ENCODE data around the gene MXD4.
A peak's percentile ranks its signal among the peaks of the same experiment; 100 is the strongest.
"Not testable (repeated sequence)": the region's sequence is repeated elsewhere in the genome, so short reads cannot be mapped to it uniquely, and the experiment has no call there.

MXD4 gene

GRCh38 chr4:2250357-2251072 is 11.4 kb downstream of the MXD4 start:
- DNase-seq (ENCODE audit: low read depth in 2 of 2), result no peak

GRCh38 chr4:2249526-2250356 is 12.2 kb downstream of the MXD4 start:
- no peak for DNase-seq (ENCODE audit: low read depth in 2 of 2)

DNA sequence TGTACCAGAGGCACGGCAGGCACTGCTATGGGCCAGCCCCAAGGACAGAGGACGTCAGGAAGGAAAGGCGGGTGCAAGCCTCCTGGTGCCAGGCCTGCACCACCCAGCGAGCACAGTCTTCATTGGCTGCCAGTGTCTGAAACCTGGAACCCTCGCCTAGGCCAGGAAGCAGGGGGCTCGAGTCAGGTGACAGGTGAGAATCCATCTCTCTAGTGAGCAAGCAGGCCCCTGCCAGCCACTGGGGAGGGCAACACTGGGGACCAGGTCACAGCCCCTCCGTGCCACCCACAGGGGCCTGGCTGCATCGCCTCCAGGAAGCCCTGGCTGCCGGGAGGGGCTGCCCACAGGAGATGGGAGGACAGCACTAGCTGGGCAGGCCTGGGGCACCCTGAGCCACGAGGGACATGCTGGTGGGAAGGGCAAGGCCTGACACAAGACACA is 13.1 kb downstream of the MXD4 start:
- DNase-seq (ENCODE audit: low read depth in 2 of 2), result no peak

- DNase-seq (ENCODE audit: low read depth in 2 of 2), result no peak
These were observed 13.7 kb downstream of the MXD4 start for GRCh38 chr4:2248044-2248780.

DNA sequence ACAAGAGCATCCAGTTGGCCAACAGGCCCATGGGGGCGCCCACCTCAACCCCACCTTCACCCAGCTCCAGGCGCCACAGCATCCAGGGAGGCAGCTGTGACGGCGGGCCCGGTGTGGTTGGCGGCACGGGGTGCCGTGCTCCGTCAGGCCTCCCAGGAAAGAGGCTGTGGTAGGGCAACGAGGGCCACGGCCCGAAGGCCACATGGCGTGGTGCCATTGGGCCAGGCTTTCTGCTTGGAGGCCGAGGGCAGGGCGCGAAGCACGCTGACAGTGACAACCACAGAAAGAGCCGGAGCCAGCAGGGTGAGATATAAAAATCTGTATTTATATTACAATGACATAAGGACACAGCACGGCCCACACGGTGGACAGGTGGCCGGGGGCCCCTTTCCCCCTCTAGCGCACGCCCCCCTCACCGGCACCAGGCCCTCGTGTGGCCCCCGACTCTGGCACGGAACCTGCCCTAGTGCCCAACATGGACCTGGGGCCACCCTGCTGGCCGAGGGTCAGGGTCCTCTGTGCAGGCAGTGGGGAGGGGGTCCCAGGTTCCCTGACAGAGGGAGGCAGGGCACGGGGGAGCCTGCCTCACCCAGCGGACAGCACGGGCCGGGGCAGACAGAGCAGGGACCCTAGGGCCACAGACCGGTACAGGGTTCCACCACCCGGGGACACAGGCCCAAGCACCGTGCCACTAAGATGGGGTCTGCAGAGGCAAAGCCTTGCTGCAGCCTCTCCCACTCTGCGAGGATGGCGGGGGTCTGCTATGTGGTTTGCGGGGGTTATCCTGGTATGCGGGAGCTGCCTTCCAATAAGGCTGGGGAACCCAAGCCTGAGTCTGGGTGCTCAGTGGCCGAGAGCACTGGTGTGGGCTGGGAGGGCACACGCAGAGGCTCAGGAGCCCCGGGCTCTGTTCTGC is 14.5 kb downstream of the MXD4 start:
- no peak for DNase-seq (ENCODE audit: low read depth in 2 of 2)

- DNase-seq (ENCODE audit: low read depth in 2 of 2), result no peak
These were observed 15.4 kb downstream of the MXD4 start for GRCh38 chr4:2246384-2247127.

- no peak for DNase-seq (ENCODE audit: low read depth in 2 of 2)
These were observed 16.1 kb downstream of the MXD4 start for GRCh38 chr4:2245787-2246275.

- DNase-seq (ENCODE audit: low read depth in 2 of 2), result no peak
These were observed 16.7 kb downstream of the MXD4 start for GRCh38 chr4:2245057-2245786.

- DNase-seq (ENCODE audit: low read depth in 2 of 2), result no peak
These were observed 18.1 kb downstream of the MXD4 start for GRCh38 chr4:2243681-2244380.

GRCh38 chr4:2241410-2242353 is 20.2 kb downstream of the MXD4 start, which contains the start of the genes HAUS3 and POLN:
TSS of gene HAUS3 (minus strand) at chr4:2242121. CDS start at chr4:2240946, 1,175 bp downstream.
TSS of gene POLN (minus strand) at chr4:2242121. CDS start at chr4:2229231, 12,890 bp downstream.
- DNase-seq (ENCODE audit: low read depth in 2 of 2), result peak; percentile 98 to 99

GRCh38 chr4:2241003-2241402 is 20.9 kb downstream of the MXD4 start:
- no peak for DNase-seq (ENCODE audit: low read depth in 2 of 2)

DNA sequence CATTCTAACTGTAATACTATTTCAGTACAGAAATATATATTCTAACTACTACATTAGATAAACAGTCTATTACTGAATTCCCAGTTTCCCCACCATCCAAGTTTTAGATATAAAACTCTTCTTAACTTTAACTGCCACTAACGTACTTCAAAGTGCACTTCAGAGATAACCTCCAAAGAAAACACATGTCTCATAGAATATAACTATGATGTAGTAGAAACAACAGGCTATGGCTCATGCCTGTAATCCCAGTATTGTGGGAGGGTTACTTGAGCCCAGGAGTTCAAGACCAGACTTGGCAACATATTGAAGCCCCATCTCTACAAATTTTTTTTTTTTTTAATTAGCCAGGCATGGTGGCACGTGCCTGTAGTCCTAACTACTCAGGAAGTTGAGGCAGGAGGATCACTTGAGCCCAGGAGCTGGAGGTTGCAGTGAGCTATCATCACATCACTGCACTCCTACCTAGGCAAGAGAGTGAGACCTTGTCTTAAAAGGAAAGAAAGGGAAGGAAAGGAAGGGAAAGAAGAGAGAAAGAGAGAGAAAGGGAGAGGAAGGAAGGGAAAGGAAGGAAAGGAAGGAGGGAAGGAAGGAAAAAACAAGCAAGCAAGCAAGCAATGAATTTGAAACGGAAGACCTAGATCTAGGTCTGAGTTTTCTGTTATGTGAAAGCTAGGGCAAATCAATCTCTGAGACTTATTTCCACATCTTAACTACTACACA is 24.8 kb downstream of the MXD4 start:
- DNase-seq (ENCODE audit: low read depth in 2 of 2), result no peak

GRCh38 chr4:2231082-2231481 is 30.8 kb downstream of the MXD4 start:
- no peak for DNase-seq (ENCODE audit: low read depth in 2 of 2)

DNA sequence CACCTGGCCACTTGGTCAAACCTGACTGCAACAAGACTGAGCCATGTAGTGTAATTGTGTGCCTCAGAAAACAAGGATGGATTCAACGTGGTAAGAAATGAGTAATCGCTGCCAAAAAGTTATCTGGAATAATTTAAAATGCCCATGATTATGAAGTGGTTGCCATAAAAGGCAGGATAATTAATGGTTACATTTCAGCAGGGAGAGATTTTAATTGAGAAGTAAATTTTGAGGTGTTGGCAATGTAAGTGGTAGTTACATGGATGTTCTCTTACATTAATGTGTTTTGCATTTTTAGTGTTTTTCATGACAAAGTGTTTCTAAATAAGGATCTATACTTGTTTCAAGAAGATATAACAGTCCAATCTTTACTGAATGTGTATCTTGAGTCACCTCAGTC is 35.6 kb downstream of the MXD4 start:
- DNase-seq (ENCODE audit: low read depth in 2 of 2), result no peak

DNA sequence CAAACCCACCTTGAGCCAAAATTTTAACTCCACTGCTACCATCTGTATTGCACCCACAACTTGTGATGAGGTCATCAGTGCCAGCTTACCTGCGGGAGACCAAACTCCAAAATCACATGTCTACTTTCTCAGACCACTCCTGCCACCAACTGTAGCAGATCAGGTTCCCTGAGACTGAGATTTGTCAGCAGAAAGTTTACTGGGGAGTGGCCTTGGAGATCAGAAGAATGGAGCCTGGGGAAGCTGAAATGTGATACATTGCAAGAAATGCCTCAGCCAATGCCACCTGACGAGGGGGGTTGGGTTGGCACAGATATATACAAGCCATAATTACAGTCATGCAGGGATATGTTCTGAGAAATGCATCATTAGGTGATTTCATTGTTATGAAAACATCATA is 39.1 kb downstream of the MXD4 start:
- DNase-seq (ENCODE audit: low read depth in 2 of 2), result no peak

DNA sequence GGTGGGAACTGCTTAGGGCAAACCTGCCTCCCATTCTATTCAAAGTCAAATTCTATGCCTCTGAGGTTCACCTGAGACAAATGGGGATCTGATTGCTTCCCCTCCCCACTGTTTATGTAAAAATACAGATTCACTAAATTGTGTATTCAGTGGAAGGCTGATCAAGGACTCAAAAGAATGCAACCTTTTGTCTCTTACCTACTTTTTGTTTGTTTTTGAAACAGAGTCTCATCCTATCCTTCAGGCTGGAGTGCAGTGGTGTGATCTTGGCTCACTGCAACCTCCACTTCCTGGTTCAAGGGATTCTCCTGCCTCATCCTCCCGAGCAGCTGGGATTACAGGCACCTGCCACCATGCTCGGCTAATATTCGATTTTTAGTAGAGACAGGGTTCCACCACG is 40.5 kb downstream of the MXD4 start:
- not testable (repeated sequence) for DNase-seq (ENCODE audit: low read depth in 2 of 2)

DNA sequence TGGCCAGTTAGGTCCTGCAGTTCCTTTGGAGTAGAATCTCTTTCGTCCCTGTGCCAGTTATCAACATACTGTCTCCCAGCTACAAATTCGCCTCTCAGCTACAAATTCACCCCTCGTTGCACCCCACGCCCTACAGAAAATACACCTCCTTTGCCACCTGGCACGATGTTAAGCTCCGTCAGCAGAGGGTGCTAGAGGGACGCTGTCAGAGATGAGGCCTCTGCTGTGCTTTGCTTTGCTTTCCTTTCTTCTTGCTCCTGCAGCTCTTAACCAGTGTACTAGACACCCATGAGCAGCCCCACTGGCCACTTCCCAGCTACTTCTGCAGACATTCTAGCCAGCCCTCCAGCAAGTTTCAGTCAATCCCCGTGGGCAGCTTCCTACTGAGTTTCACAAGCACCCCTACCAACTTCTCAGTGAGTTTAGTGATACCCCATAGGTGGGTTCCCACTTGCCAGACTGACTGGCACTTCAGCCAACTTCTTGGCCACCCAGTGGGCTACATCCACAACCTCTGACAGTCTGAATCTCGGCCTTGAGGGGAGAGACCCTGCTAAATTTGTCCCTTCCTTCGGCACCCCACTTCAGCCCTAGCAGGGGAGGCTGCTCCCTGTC is 41.8 kb downstream of the MXD4 start:
- peak; percentile 59 to 66 for DNase-seq (ENCODE audit: low read depth in 2 of 2)

All from stimulated activated CD8-positive, alpha-beta memory T cell treated with anti-CD3 and anti-CD28 coated beads, Interleukin-2, amount 100 ng/mL, for 1 hour (primary cell).